K562 (cell line): ENCODE data around the gene HLA-DOA. TPM values are rescaled to one million over a fixed set of nuclear protein-coding genes. Genes with fewer than 3 reads are reported as not detected.

Source experiments
- CEBPG ChIP-seq, 3 experiments: fragments of 200-800 bp in 1 of 3; sonication (Bioruptor generic) in 1 of 3; sonication (generic) in 1 of 3; formaldehyde crosslinking in 1 of 3; IDR thresholded peaks in 2 of 3; conservative IDR thresholded peaks in 1 of 3; 2 replicates each; pipeline versions ENCODE4 v1.6.1 to v1.8.0; 2016 to 2022; ENCODE audit warnings: missing compliant biosample characterization in 2 of 3, missing genetic modification characterization in 2 of 3, mild to moderate bottlenecking in 1 of 3, missing genetic modification reagents in 1 of 3
- CREBBP ChIP-seq: IDR thresholded peaks from one replicate; pipeline ENCODE4 v1.6.1; 2012; ENCODE audit warnings: low read depth, mild to moderate bottlenecking, control low read depth, inconsistent platforms, low read length
- DACH1 ChIP-seq: fragments of 450-650 bp; IDR thresholded peaks from 2 replicates; pipeline ENCODE4 v1.6.1; 2018; ENCODE audit not compliant: partially characterized antibody
- E2F1 ChIP-seq: sonication (generic); formaldehyde crosslinking; IDR thresholded peaks from 2 replicates; pipeline ENCODE4 v1.8.1; 2023; ENCODE audit warnings: mild to moderate bottlenecking, missing genetic modification reagents, moderate library complexity
- ETV1 ChIP-seq: fragments of 450-650 bp; conservative IDR thresholded peaks from 2 replicates; pipeline ENCODE4 v1.6.1; 2016; ENCODE audit warnings: missing genetic modification characterization, control low read depth, low read depth, missing compliant biosample characterization
- HMG20A ChIP-seq: fragments of 450-650 bp; formaldehyde crosslinking; conservative IDR thresholded peaks from 2 replicates; pipeline ENCODE4 v1.4.0; 2020; ENCODE audit warnings: mild to moderate bottlenecking, mixed read lengths
- PATZ1 ChIP-seq: fragments of 250-450 bp; sonication (Bioruptor Pico); IDR thresholded peaks from 2 replicates; pipeline ENCODE4 v1.5.0; 2020; ENCODE audit warnings: mild to moderate bottlenecking, borderline replicate concordance
- RAD51 ChIP-seq: fragments of 450-650 bp; IDR thresholded peaks from 2 replicates; pipeline ENCODE4 v1.7.1; 2016; ENCODE audit warnings: low read depth, mild to moderate bottlenecking, borderline replicate concordance
- SMARCE1 ChIP-seq: fragments of 450-650 bp; IDR thresholded peaks from 2 replicates; pipeline ENCODE4 v1.7.1; 2016; ENCODE audit warnings: mild to moderate bottlenecking
- SOX6 ChIP-seq: fragments of 450-650 bp; IDR thresholded peaks from 2 replicates; pipeline ENCODE4 v1.6.1; 2014; ENCODE audit warnings: mild to moderate bottlenecking
- SRSF1 ChIP-seq: fragments of 200-400 bp; formaldehyde crosslinking; IDR thresholded peaks from 2 replicates; pipeline ENCODE4 v1.6.1; 2017; ENCODE audit warnings: mild to moderate bottlenecking, low read depth, low read length, moderate library complexity
- SRSF9 ChIP-seq: fragments of 200-400 bp; formaldehyde crosslinking; IDR thresholded peaks from 2 replicates; pipeline ENCODE4 v1.6.1; 2017; ENCODE audit warnings: low read depth, low read length, borderline replicate concordance
- TCF15 ChIP-seq: fragments of 250-450 bp; sonication (Bioruptor Pico); IDR thresholded peaks from 2 replicates; pipeline ENCODE4 v1.8.0; 2022; ENCODE audit warnings: moderate library complexity, mild to moderate bottlenecking, inconsistent platforms
- THAP12 ChIP-seq: fragments of 250-450 bp; sonication (Bioruptor Pico); IDR thresholded peaks from 2 replicates; pipeline ENCODE4 v1.9.0; 2021; ENCODE audit warnings: mild to moderate bottlenecking, inconsistent platforms
- U2AF2 ChIP-seq: fragments of 200-400 bp; formaldehyde crosslinking; optimal IDR thresholded peaks from 2 replicates; pipeline ENCODE3; 2017; ENCODE audit warnings: low read depth, mild to moderate bottlenecking, low read length
- polyA plus RNA-seq, 8 experiments: library from polyadenylated mRNA; depleted of rRNA in 4 of 8; stranded (reverse) in 5 of 8; unstranded in 3 of 8; fragments of >200 nt; fragmentation: Nextera tagmentation in 2 of 8; fragmentation: Illumina TruSeq in 1 of 8; extraction: Ambion mirVana in 2 of 8; extraction: Trizol in 1 of 8; gene quantifications; 2 replicates each; pipeline versions ENCODE4 v1.2.1 to v1.2.3, GENCODE V29; 2011 to 2014; ENCODE audit warnings: inconsistent platforms in 1 of 8, missing spikeins in 1 of 8
- total RNA-seq, 7 experiments: library from RNA; depleted of rRNA in 6 of 7; stranded (reverse); fragments of >200 nt in 6 of 7; fragmentation: Illumina TruSeq in 2 of 7; extraction: Trizol in 2 of 7; gene quantifications; 2 replicates each; pipeline versions ENCODE4 v1.2.1 to v1.2.3, GENCODE V29; 2011 to 2021; ENCODE audit warnings: low replicate concordance in 1 of 7

The HLA-DOA gene
- total and polyA plus RNA-seq, 9 of the 15 experiments (the other 6 are each of a cell fraction or from before 2014, with no cell fraction given): 0.07 TPM; not detected in 8

GRCh38 chr6:32967151-32968091, 42.0 kb downstream of the HLA-DOA start (continued):
- TF ChIP-seq CEBPG (CRISPR knock-in tag; IDR thresholded peaks at IDR 0.05) (no peak), CEBPG (tag; conservative IDR thresholded peaks at IDR 0.05 in 1 of 2, IDR thresholded peaks at IDR 0.05 in 1 of 2) (no peak), SOX6 (peak; percentile 63), THAP12 (CRISPR knock-in tag) (no peak), SRSF9 (no peak), CREBBP (no peak), E2F1 (CRISPR knock-in tag) (no peak), PATZ1 (no peak), SRSF1 (no peak), ETV1 (tag) (peak; percentile 62), U2AF2 (no peak), TCF15 (no peak), HMG20A (CRISPR knock-in tag) (no peak), DACH1 (peak; percentile 37), SMARCE1 (0 out of 2 replicates have a peak, but pooled peaks have one; percentile 8), RAD51 (no peak; the same call in 1 of the 2 replicates)
